ENCODE measurements around the gene AIDA.

AIDA gene

DNA sequence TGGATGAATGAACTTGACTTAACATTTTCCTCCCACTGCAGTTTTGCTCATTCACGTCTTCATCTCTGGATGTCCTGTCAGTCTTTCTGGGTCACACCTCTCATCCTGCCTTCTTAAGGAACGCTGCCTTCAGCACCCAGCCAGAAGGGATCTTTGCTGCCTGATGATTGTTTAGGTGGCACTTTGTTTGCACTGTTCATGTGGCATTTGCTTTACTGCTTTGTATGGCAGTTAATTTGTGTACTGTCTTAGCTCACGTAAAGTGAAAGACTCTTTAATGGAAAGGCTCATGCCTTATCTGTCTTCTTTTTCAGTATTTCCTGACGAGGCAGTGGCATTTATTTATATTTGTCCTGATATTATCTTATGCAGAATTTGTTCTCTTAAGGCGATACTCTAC, 89.5 kb downstream of the AIDA start:
- Histone ChIP-seq H3K36me3 (ENCODE audit: insufficient read depth, low read length) (peaks cover 16% of the 10 kb centered on the region), H3K79me2 (ENCODE audit: insufficient read depth, low read length) (no peaks in the 10 kb centered on the region), H3K4me2 (ENCODE audit: low read length) (no peak overlapping the region)

DNA sequence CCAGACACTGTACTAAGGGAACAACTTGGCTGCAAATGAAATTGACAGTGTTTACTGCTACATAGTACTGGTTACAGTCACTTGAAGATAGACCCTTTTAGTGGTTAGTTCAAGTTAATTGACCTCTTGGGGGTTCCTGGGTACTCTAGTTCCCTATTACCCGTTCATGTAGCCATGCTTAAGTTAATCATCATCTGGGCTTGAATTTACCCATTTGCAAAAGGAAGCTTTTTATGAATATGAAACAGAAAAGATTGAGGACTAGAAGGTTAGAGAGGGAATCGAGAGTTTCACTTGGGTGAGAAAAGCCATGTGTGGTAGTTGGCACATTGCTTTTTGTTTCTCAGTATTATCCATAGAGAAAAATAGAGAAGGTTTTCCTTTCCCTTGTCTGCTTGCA, 91.7 kb downstream of the AIDA start:
- peaks cover 18% of the 10 kb centered on the region for H3K4me1 ChIP-seq (ENCODE audit: insufficient read depth, low read length, severe bottlenecking)
- TF ChIP-seq, protein P1, sequence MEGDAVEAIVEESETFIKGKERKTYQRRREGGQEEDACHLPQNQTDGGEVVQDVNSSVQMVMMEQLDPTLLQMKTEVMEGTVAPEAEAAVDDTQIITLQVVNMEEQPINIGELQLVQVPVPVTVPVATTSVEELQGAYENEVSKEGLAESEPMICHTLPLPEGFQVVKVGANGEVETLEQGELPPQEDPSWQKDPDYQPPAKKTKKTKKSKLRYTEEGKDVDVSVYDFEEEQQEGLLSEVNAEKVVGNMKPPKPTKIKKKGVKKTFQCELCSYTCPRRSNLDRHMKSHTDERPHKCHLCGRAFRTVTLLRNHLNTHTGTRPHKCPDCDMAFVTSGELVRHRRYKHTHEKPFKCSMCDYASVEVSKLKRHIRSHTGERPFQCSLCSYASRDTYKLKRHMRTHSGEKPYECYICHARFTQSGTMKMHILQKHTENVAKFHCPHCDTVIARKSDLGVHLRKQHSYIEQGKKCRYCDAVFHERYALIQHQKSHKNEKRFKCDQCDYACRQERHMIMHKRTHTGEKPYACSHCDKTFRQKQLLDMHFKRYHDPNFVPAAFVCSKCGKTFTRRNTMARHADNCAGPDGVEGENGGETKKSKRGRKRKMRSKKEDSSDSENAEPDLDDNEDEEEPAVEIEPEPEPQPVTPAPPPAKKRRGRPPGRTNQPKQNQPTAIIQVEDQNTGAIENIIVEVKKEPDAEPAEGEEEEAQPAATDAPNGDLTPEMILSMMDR (IDR thresholded peaks at IDR 0.05; ENCODE audit: low read length) = no peak
- no peak for TF ChIP-seq EZH2 (IDR thresholded peaks at IDR 0.05; ENCODE audit: borderline replicate concordance, low read length)
- H3K36me3 ChIP-seq (ENCODE audit: insufficient read depth, low read length) = peaks cover 8% of the 10 kb centered on the region; the same call in 1 of the 2 replicates
- no peaks in the 10 kb centered on the region for H4K20me1 ChIP-seq (ENCODE audit: insufficient read depth, low read length)
- no peak overlapping the region for H3K9ac ChIP-seq (ENCODE audit: low read length)
- no peaks in the 10 kb centered on the region for H3F3A ChIP-seq (ENCODE audit: insufficient read depth, low read length)
- H3K9me3 ChIP-seq (ENCODE audit: low read length) = no peaks in the 10 kb centered on the region
- H3K79me2 ChIP-seq (ENCODE audit: insufficient read depth, low read length) = no peaks in the 10 kb centered on the region
- no peak overlapping the region for H3K4me2 ChIP-seq (ENCODE audit: low read length)
- H3K4me3 ChIP-seq (ENCODE audit: low read depth, low read length, poor library complexity, severe bottlenecking) = no peak overlapping the region
- H2AFZ ChIP-seq (ENCODE audit: low read length) = no peak overlapping the region
- H3K27ac ChIP-seq (ENCODE audit: low read depth, low read length, poor library complexity, severe bottlenecking) = no peak overlapping the region
- no peaks in the 10 kb centered on the region; the same call in 1 of the 2 replicates for H3K27me3 ChIP-seq (ENCODE audit: insufficient read depth, low read length)
- no peaks in the 10 kb centered on the region for H3K9me2 ChIP-seq (ENCODE audit: low read depth, low read length)

More for the DNA sequence above, 89.5 kb downstream of the AIDA start:
- H3K4me1 ChIP-seq (ENCODE audit: insufficient read depth, low read length, severe bottlenecking) = peaks cover 12% of the 10 kb centered on the region
- no peak overlapping the region for H3K9ac ChIP-seq (ENCODE audit: low read length)
- no peaks in the 10 kb centered on the region for H3K9me2 ChIP-seq (ENCODE audit: low read depth, low read length)
- no peaks in the 10 kb centered on the region for H3F3A ChIP-seq (ENCODE audit: insufficient read depth, low read length)
- H3K4me3 ChIP-seq (ENCODE audit: low read depth, low read length, poor library complexity, severe bottlenecking) = no peak overlapping the region
- no peak overlapping the region for H3K27ac ChIP-seq (ENCODE audit: low read depth, low read length, poor library complexity, severe bottlenecking)
- H3K27me3 ChIP-seq (ENCODE audit: insufficient read depth, low read length) = no peaks in the 10 kb centered on the region; the same call in 1 of the 2 replicates
- no peaks in the 10 kb centered on the region for H4K20me1 ChIP-seq (ENCODE audit: insufficient read depth, low read length)
- no peaks in the 10 kb centered on the region for H3K9me3 ChIP-seq (ENCODE audit: low read length)
- TF ChIP-seq, protein P1 (IDR thresholded peaks at IDR 0.05; ENCODE audit: low read length) = no peak
- TF ChIP-seq EZH2 (IDR thresholded peaks at IDR 0.05; ENCODE audit: borderline replicate concordance, low read length) = no peak
- no peak overlapping the region for H2AFZ ChIP-seq (ENCODE audit: low read length)

DNA sequence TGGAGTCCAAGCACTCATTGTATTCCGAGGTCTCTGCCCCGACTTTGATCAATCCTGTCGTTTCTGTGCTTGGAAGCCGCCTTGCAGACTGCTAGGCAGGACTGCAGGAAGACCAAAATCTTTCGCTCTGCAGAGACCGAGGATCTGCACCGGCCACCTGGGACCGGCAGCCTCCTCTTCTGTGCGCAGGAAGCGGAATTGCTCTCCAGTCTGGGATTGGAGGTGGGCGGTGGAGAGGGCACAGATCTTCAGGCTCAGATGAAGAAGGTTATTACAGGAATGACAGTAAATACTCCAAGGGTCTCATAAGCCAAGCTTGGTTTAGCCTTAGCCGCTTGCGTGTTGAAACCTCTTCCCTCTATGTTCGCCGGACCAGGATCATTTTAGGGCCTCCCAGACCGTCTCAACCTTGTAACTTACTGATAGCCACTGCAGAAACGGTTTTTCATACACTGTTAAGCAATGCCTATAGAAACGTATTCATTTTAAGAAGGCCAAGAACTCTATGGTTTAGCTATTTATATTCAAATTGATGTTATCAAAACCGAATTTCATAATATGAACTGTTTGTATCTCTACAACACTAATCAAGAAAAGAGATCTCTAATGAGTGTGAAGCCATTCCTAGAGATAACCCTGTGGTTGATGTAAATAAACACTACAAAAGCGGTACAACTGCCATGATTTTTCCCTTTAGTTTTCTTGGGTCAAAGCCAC, 93.3 kb downstream of the AIDA start:
- Histone ChIP-seq H3K36me3 (ENCODE audit: insufficient read depth, low read length) (peaks cover 4% of the 10 kb centered on the region; the same call in 1 of the 2 replicates), H3K79me2 (ENCODE audit: insufficient read depth, low read length) (no peaks in the 10 kb centered on the region), H4K20me1 (ENCODE audit: insufficient read depth, low read length) (no peaks in the 10 kb centered on the region), H3K9me2 (ENCODE audit: low read depth, low read length) (no peaks in the 10 kb centered on the region), H3K9ac (ENCODE audit: low read length) (peak overlapping the region; percentile 89), H3F3A (ENCODE audit: insufficient read depth, low read length) (no peaks in the 10 kb centered on the region), H3K4me3 (ENCODE audit: low read depth, low read length, poor library complexity, severe bottlenecking) (peak overlapping the region; percentile 98), H3K9me3 (ENCODE audit: low read length) (no peaks in the 10 kb centered on the region), H3K27me3 (ENCODE audit: insufficient read depth, low read length) (no peaks in the 10 kb centered on the region; the same call in 1 of the 2 replicates), H3K27ac (ENCODE audit: low read depth, low read length, poor library complexity, severe bottlenecking) (no peak overlapping the region), H2AFZ (ENCODE audit: low read length) (no peak overlapping the region), H3K4me2 (ENCODE audit: low read length) (peak overlapping the region; percentile 98), H3K4me1 (ENCODE audit: insufficient read depth, low read length, severe bottlenecking) (peaks cover 18% of the 10 kb centered on the region)
- TF ChIP-seq, protein P1 (IDR thresholded peaks at IDR 0.05; ENCODE audit: low read length) = no peak

Measured in OCI-LY1 (cell line).